ENCODE results near the gene BIN1.

GRCh38 chr2:127004893-127005600 is 101.9 kb downstream of the BIN1 start:
- TF ChIP-seq EZH2phosphoT487 (IDR thresholded peaks at IDR 0.05; ENCODE audit: insufficient read depth, low read depth) (no peak), EZH2 (IDR thresholded peaks at IDR 0.05; ENCODE audit: insufficient read depth, poor library complexity, severe bottlenecking) (no peak)
